ENCODE results near the gene C5orf47. TPM values are rescaled to one million over a fixed set of nuclear protein-coding genes. Genes with fewer than 3 reads are reported as not detected.

Gene C5orf47
- total RNA-seq, 2 donors from 2014 or later: 8.7 TPM; not detected in 1

GRCh38 chr5:173954671-173955521 is 34.1 kb upstream of the C5orf47 start:
- Histone ChIP-seq H3K27ac (peak overlapping the region; percentile 20 to 35), H3K9me3 (no peaks in the 10 kb centered on the region), H3K27me3 (replicated peaks; ENCODE audit: insufficient read depth) (no peaks in the 10 kb centered on the region), H3K4me3 (no peak overlapping the region), H3K4me1 (replicated peaks) (no peaks in the 10 kb centered on the region), H3K36me3 (peaks cover 0 to 9% of the 10 kb centered on the region in 2 donors)
- WGBS: 54% methylated on average over 6 of the region's 6 CpGs
- intact Hi-C loops (cut with DNase I): no loop called here
- TF ChIP-seq CTCF (IDR thresholded peaks at IDR 0.05): no peak
- peak; percentile 64 for TF ChIP-seq POLR2AphosphoS5 (IDR thresholded peaks at IDR 0.05)
- DNase-seq (ENCODE audit: low spot score): no peak

DNA sequence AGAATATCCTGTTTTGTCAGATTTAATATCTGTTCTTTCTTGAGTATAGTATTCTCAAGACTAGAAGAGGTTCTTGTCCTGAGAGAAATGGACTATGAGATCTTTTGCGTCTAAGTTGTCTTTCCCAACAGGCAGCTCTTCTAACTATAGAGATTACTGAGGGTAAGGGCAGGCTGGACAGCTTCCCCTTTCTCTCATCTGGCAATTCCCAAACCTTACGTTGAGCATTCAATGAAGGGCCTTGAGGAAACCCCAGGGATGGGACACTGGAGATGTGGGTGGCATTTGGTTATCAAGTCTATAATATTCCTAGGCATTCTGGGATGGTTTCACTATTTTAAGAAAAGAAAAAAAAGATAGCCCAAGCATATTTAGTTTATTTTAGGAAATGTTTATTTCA is 28.0 kb upstream of the C5orf47 start:
- Histone ChIP-seq H3K4me1 (replicated peaks) (no peaks in the 10 kb centered on the region), H3K36me3 (no peaks in the 10 kb centered on the region), H3K27me3 (replicated peaks; ENCODE audit: insufficient read depth) (no peaks in the 10 kb centered on the region), H3K9me3 (no peaks in the 10 kb centered on the region), H3K27ac (no peak overlapping the region), H3K4me3 (no peak overlapping the region)
- intact Hi-C loops (cut with DNase I): no loop called here
- 71% methylated on average over 2 of the region's 2 CpGs for WGBS
- no peak for TF ChIP-seq CTCF (IDR thresholded peaks at IDR 0.05)
- no peak for TF ChIP-seq POLR2AphosphoS5 (IDR thresholded peaks at IDR 0.05)
- no peak for TF ChIP-seq POLR2A (IDR thresholded peaks at IDR 0.05)
- DNase-seq (ENCODE audit: low spot score): no peak

DNA sequence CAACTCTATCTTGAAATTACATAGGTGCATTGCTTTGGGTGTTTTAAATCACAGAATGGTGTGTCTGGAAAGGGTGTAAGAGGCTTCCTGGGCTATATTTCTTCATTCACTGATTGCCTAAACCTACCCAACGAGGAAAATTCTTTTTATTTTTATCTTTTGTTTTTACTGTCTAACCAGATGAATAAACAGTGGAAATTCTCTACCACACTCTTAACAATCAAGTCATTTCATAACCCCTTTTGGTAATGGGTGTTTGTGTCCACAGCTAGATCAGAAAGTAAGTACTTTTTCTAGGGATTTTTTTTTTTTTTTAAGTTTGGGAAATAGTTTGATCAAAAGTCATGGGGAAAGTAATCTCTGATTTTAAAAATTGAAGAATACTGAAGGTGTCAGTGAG is 27.6 kb upstream of the C5orf47 start:
- no peaks in the 10 kb centered on the region for H3K4me1 ChIP-seq (replicated peaks)
- intact Hi-C loops (cut with DNase I): no loop called here
- H3K27ac ChIP-seq: no peak overlapping the region
- no peaks in the 10 kb centered on the region for H3K27me3 ChIP-seq (replicated peaks; ENCODE audit: insufficient read depth)
- H3K9me3 ChIP-seq: no peaks in the 10 kb centered on the region
- DNase-seq (ENCODE audit: low spot score): no peak
- no peak overlapping the region for H3K4me3 ChIP-seq
- WGBS: 73% methylated on average over 1 of the region's 1 CpG
- TF ChIP-seq POLR2A (IDR thresholded peaks at IDR 0.05): no peak
- TF ChIP-seq POLR2AphosphoS5 (IDR thresholded peaks at IDR 0.05): no peak
- no peak for TF ChIP-seq CTCF (IDR thresholded peaks at IDR 0.05)
- H3K36me3 ChIP-seq: no peaks in the 10 kb centered on the region

DNA sequence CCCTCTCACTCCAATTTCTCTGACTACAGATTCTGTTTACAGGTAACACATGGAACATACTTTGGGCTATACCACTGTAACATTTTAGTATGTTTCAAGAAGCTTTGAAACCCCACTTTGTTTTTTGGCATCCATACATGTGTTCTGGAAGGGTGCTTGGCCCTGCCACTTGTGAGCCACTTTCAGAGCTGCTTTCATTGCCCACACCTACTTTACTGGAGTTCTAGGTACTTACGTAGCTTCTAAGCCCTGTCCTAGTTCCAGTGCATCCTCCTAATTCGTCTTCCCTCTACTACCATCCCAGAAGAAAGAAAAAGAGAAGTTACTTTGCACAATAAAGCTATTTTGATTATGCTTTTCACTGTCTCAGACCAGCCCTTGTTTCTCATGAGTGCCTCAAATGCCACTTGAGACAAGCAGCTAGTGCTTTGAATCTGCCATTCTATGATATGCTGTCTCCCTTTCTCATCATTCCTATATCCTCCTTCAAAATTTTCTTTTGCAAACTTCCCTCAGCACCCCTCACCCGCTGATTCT is 26.5 kb upstream of the C5orf47 start:
- Histone ChIP-seq H3K4me1 (replicated peaks) (no peaks in the 10 kb centered on the region), H3K9me3 (no peaks in the 10 kb centered on the region), H3K36me3 (no peaks in the 10 kb centered on the region), H3K27ac (peak overlapping the region; percentile 70 to 78), H3K27me3 (replicated peaks; ENCODE audit: insufficient read depth) (no peaks in the 10 kb centered on the region), H3K4me3 (no peak overlapping the region)
- no peak for DNase-seq (ENCODE audit: low spot score)
- intact Hi-C loops (cut with DNase I): no loop called here
- TF ChIP-seq POLR2AphosphoS5 (IDR thresholded peaks at IDR 0.05) (no peak), POLR2A (IDR thresholded peaks at IDR 0.05) (no peak), CTCF (IDR thresholded peaks at IDR 0.05) (no peak)
- 92% methylated on average over 3 of the region's 3 CpGs for WGBS

All from prostate gland (tissue), 2 donors.